AG04449 (cell line): ENCODE data around the gene KCNMA1.

ENCODE experiments used
- CTCF ChIA-PET: fragments of 350-600 bp; formaldehyde crosslinking; extraction: SDS; loops from one replicate; lab custom pipeline; 2021; ENCODE audit warnings: antibody characterized with exemption; lab: Yijun Ruan, JAX
- POLR2A ChIA-PET: fragments of 400-600, 350-600 bp; formaldehyde crosslinking; extraction: SDS; loops from one replicate; lab custom pipeline; 2020; ENCODE audit warnings: antibody characterized with exemption, inconsistent platforms; lab: Yijun Ruan, JAX
- DNase-seq: peaks from one replicate; pipeline ENCODE4 v3.0.0-alpha.2; 2010; ENCODE audit warnings: low read depth, low spot score
- H3K4me3 ChIP-seq: 2 replicates; pipeline ENCODE4 v1.5.1; 2011; ENCODE audit warnings: low read depth, mild to moderate bottlenecking, control low read depth, low read length
- TF ChIP-seq, protein P1 (sequence below): IDR thresholded peaks from one replicate; pipeline ENCODE4 v1.5.1; 2011; ENCODE audit warnings: mild to moderate bottlenecking, moderate library complexity, low read length, control low read depth, inconsistent platforms; ENCODE audit not compliant: insufficient read depth; ENCODE audit errors: missing control alignments

The KCNMA1 gene

DNA sequence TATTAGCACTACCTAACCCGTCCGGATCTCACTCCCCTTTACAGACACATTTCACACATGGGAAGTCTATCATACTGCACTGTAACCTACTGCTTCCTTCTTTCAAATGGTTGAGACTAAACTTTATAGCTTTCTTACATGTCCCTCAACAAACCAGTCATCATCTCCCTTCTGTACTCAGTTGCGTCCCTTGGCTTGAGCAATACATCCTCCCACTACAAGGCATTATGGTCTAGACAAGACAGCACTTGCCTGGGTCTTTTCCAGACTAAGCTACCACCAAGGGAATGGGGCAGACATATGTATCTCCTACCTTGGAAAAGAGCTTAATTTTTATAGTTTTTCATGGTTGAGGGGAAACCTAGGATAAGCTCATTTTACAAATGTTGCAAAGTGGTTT, 575.2 kb downstream of the KCNMA1 start:
- DNase-seq = no peak
- ChIA-PET CTCF (no interaction called here), POLR2A (no interaction called here)
- H3K4me3 ChIP-seq = no peak overlapping the region
- TF ChIP-seq, protein P1, sequence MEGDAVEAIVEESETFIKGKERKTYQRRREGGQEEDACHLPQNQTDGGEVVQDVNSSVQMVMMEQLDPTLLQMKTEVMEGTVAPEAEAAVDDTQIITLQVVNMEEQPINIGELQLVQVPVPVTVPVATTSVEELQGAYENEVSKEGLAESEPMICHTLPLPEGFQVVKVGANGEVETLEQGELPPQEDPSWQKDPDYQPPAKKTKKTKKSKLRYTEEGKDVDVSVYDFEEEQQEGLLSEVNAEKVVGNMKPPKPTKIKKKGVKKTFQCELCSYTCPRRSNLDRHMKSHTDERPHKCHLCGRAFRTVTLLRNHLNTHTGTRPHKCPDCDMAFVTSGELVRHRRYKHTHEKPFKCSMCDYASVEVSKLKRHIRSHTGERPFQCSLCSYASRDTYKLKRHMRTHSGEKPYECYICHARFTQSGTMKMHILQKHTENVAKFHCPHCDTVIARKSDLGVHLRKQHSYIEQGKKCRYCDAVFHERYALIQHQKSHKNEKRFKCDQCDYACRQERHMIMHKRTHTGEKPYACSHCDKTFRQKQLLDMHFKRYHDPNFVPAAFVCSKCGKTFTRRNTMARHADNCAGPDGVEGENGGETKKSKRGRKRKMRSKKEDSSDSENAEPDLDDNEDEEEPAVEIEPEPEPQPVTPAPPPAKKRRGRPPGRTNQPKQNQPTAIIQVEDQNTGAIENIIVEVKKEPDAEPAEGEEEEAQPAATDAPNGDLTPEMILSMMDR = no peak

- CTCF ChIA-PET = interaction anchor here (1.0 kb wide), 1 partner anchor 49 kb away, joined by 3 read pairs; no protein-coding TSS in a partner anchor
- no peak for DNase-seq
- POLR2A ChIA-PET = no interaction called here
- TF ChIP-seq, protein P1 = no peak
- H3K4me3 ChIP-seq = no peak overlapping the region
Observed at GRCh38 chr10:77060913-77061312, 576.7 kb downstream of the KCNMA1 start.

GRCh38 chr10:77056650-77057049, 581.0 kb downstream of the KCNMA1 start:
- CTCF ChIA-PET = no interaction called here

DNA sequence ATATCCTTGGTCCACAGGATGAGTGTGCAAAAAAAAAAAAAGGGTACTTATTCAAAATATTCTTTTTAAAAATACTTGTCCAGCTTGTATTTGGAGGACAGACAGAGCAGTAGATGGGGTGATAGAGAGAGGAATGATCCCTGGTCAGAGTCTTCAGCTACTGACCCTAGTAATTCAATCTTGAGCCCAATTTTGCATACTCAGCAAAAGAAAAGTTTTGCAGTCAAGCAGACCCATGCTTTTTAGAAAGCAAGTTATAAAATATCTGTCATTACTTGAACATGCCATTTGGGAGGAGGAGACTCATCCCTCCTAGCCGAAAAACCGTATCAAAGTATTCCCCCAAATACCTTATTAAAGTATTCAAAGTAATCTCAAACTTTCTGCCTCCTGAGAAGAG, 585.0 kb downstream of the KCNMA1 start:
- TF ChIP-seq, protein P1 = no peak
- no peak overlapping the region for H3K4me3 ChIP-seq
- ChIA-PET CTCF (no interaction called here), POLR2A (no interaction called here)
- no peak for DNase-seq

More at GRCh38 chr10:77056650-77057049, 581.0 kb downstream of the KCNMA1 start:
- POLR2A ChIA-PET = no interaction called here
- no peak for DNase-seq
- TF ChIP-seq, protein P1 = no peak
- no peak overlapping the region for H3K4me3 ChIP-seq

DNA sequence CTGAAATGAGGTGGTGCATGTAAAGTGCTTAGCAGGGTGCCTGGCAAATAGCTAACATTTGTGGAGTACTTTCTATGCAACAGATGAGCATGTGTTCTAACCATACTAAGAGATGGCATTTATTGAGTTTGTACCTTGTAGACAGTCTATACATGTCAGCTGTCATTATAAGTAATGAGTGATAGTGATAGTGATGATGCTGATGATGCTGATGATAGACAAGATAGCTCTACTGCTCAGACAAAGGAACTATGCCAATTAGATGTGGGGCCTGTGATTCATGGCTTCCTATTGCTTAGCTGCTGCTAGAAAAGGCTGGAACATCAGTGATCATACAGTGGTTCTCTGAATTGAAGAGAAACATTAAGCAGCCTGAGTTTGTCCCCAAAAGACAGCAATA, 585.8 kb downstream of the KCNMA1 start:
- TF ChIP-seq, protein P1 = no peak
- POLR2A ChIA-PET = no interaction called here
- DNase-seq = no peak
- CTCF ChIA-PET = no interaction called here
- H3K4me3 ChIP-seq = no peak overlapping the region

- ChIA-PET CTCF (no interaction called here), POLR2A (no interaction called here)
- TF ChIP-seq, protein P1 = no peak
- peak; percentile 21 for DNase-seq
- no peak overlapping the region for H3K4me3 ChIP-seq
Observed at GRCh38 chr10:77049896-77050295, 587.7 kb downstream of the KCNMA1 start.
